Fibroblast of lung (primary cell): ENCODE data around the gene ZNF511. TPM values are rescaled to one million over a fixed set of nuclear protein-coding genes. Genes with fewer than 3 reads are reported as not detected.

Source experiments
- DNase-seq, 2 donors: peaks; one replicate each; pipeline versions ENCODE4 v3.0.0 to v3.0.0-alpha.2; 2010; ENCODE audit warnings: low read depth in 2 of 2
- H2AFZ ChIP-seq: 2 replicates; pipeline ENCODE4 v1.5.1; 2012; ENCODE audit warnings: low read length, control low read depth, inconsistent platforms
- H3K27ac ChIP-seq: 2 replicates; pipeline ENCODE4 v1.5.1; 2011; ENCODE audit warnings: low read length, control low read depth; ENCODE audit not compliant: insufficient read depth
- H3K27me3 ChIP-seq: 2 replicates; pipeline ENCODE4 v1.5.1; 2011; ENCODE audit warnings: mild to moderate bottlenecking, low read length; ENCODE audit not compliant: control insufficient read depth, insufficient read depth
- H3K36me3 ChIP-seq: 2 replicates; pipeline ENCODE4 v1.5.1; 2011; ENCODE audit warnings: low read length; ENCODE audit not compliant: control insufficient read depth, insufficient read depth
- H3K4me1 ChIP-seq: 2 replicates; pipeline ENCODE4 v1.5.1; 2011; ENCODE audit warnings: low read length; ENCODE audit not compliant: control insufficient read depth, insufficient read depth; ENCODE audit errors: extremely low read depth
- H3K4me2 ChIP-seq: 2 replicates; pipeline ENCODE4 v1.5.1; 2011; ENCODE audit warnings: low read length, control low read depth; ENCODE audit not compliant: insufficient read depth; ENCODE audit errors: extremely low read depth
- H3K4me3 ChIP-seq, 4 experiments: fragments of 200-600 bp in 1 of 4; sonication (generic) in 1 of 4; replicated peaks in 1 of 4; 2 replicates each; pipeline ENCODE4 v1.5.1; 2011 to 2016; ENCODE audit warnings: low read length in 4 of 4, low read depth in 3 of 4, mild to moderate bottlenecking in 3 of 4, control low read depth in 2 of 4, inconsistent platforms in 1 of 4, mixed read lengths in 1 of 4; ENCODE audit not compliant: insufficient read depth in 1 of 4; ENCODE audit errors: control extremely low read depth in 1 of 4
- H3K79me2 ChIP-seq: 2 replicates; pipeline ENCODE4 v1.5.1; 2012; ENCODE audit warnings: mild to moderate bottlenecking, low read length, inconsistent platforms; ENCODE audit not compliant: control insufficient read depth, insufficient read depth
- H3K9ac ChIP-seq: 2 replicates; pipeline ENCODE4 v1.5.1; 2011; ENCODE audit warnings: mild to moderate bottlenecking, low read length, control low read depth; ENCODE audit not compliant: insufficient read depth
- H3K9me3 ChIP-seq: 2 replicates; pipeline ENCODE4 v1.5.1; 2012; ENCODE audit warnings: low read depth, low read length; ENCODE audit not compliant: control insufficient read depth, insufficient read depth
- H4K20me1 ChIP-seq: 2 replicates; pipeline ENCODE4 v1.5.1; 2011; ENCODE audit warnings: low read length; ENCODE audit not compliant: control insufficient read depth, insufficient read depth; ENCODE audit errors: extremely low read depth
- EZH2 ChIP-seq: IDR thresholded peaks from 2 replicates; pipeline ENCODE4 v1.5.1; 2012; ENCODE audit warnings: low read length, control low read depth, mild to moderate bottlenecking; ENCODE audit errors: missing control alignments
- polyA plus RNA-seq, 2 donors: library from polyadenylated mRNA; depleted of rRNA in 1 of 2; stranded (reverse) in 1 of 2; unstranded in 1 of 2; fragments of >200 nt; gene quantifications; 2 replicates each; pipeline ENCODE4 v1.2.1, GENCODE V29; 2011 to 2012; ENCODE audit warnings: missing spikeins in 1 of 2
- total RNA-seq: library from RNA; depleted of rRNA; stranded (reverse); fragments of >200 nt; gene quantifications from 2 replicates; pipeline ENCODE4 v1.2.1, GENCODE V29; 2014
- TF ChIP-seq, protein P1 (sequence below), 2 donors: IDR thresholded peaks in 1 of 2; conservative IDR thresholded peaks in 1 of 2; 1 replicate in 1 of 2; 2 replicates in 1 of 2; pipeline ENCODE4 v1.5.1; 2011 to 2012; ENCODE audit warnings: low read length in 2 of 2, control low read depth in 1 of 2, inconsistent platforms in 1 of 2, low read depth in 1 of 2, mild to moderate bottlenecking in 1 of 2

The ZNF511 gene
- total and polyA plus RNA-seq, 2 donors (not counting 1 experiment from before 2014, with no cell fraction given), result 18.5 to 27.7 TPM

GRCh38 chr10:133279326-133280226 is 29.1 kb upstream of the ZNF511 start:
- Histone ChIP-seq H3K9ac (no peak overlapping the region), H3K4me1 (peaks cover 6% of the 10 kb centered on the region), H3K9me3 (no peaks in the 10 kb centered on the region), H3K27ac (no peak overlapping the region), H3K4me2 (no peak overlapping the region), H2AFZ (no peak overlapping the region), H4K20me1 (no peaks in the 10 kb centered on the region), H3K36me3 (peaks cover 20% of the 10 kb centered on the region), H3K79me2 (no peaks in the 10 kb centered on the region), H3K27me3 (no peaks in the 10 kb centered on the region), H3K4me3 (no peak overlapping the region)
- no peak for TF ChIP-seq EZH2
- TF ChIP-seq, protein P1, sequence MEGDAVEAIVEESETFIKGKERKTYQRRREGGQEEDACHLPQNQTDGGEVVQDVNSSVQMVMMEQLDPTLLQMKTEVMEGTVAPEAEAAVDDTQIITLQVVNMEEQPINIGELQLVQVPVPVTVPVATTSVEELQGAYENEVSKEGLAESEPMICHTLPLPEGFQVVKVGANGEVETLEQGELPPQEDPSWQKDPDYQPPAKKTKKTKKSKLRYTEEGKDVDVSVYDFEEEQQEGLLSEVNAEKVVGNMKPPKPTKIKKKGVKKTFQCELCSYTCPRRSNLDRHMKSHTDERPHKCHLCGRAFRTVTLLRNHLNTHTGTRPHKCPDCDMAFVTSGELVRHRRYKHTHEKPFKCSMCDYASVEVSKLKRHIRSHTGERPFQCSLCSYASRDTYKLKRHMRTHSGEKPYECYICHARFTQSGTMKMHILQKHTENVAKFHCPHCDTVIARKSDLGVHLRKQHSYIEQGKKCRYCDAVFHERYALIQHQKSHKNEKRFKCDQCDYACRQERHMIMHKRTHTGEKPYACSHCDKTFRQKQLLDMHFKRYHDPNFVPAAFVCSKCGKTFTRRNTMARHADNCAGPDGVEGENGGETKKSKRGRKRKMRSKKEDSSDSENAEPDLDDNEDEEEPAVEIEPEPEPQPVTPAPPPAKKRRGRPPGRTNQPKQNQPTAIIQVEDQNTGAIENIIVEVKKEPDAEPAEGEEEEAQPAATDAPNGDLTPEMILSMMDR (conservative IDR thresholded peaks at IDR 0.05 in 1 of 2, IDR thresholded peaks at IDR 0.05 in 1 of 2; ENCODE audit: low read depth in 1 of 2, low read length in 2 of 2), result no peak
- DNase-seq, result no peak

GRCh38 chr10:133280391-133281059 is 28.2 kb upstream of the ZNF511 start:
- DNase-seq, result no peak
- no peak for TF ChIP-seq EZH2
- TF ChIP-seq, protein P1 (conservative IDR thresholded peaks at IDR 0.05 in 1 of 2, IDR thresholded peaks at IDR 0.05 in 1 of 2; ENCODE audit: low read depth in 1 of 2, low read length in 2 of 2), result no peak
- Histone ChIP-seq H3K9me3 (no peaks in the 10 kb centered on the region), H3K36me3 (peaks cover 28% of the 10 kb centered on the region), H3K4me2 (no peak overlapping the region), H3K27me3 (no peaks in the 10 kb centered on the region), H3K4me1 (peaks cover 6% of the 10 kb centered on the region), H4K20me1 (no peaks in the 10 kb centered on the region), H3K79me2 (no peaks in the 10 kb centered on the region), H3K27ac (no peak overlapping the region), H3K4me3 (no peak overlapping the region), H2AFZ (no peak overlapping the region), H3K9ac (no peak overlapping the region)

DNA sequence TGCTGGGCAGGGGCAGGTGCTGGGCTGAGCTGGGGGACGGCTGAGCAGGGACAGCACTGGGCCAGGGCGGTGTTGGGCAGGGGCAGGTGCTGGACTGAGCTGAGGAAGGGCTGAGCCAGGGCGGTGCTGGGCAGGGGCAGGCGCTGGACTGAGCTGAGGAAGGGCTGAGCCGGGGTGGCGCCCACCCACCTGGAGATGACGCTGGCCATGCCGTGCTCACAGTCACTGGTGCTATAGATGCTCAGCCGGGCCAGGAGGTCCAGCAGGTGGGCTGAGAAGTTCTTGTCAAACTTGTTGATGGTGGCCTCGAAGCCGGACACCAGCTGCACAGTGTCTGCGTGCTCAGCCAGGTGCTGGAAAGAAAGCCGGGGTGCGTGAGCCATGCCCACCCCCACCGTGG is 27.6 kb upstream of the ZNF511 start:
- DNase-seq, result no peak
- H3K27me3 ChIP-seq, result no peaks in the 10 kb centered on the region
- no peak overlapping the region for H2AFZ ChIP-seq
- no peaks in the 10 kb centered on the region for H4K20me1 ChIP-seq
- H3K9ac ChIP-seq, result no peak overlapping the region
- H3K27ac ChIP-seq, result no peak overlapping the region
- H3K4me2 ChIP-seq, result no peak overlapping the region
- TF ChIP-seq EZH2, result no peak
- TF ChIP-seq, protein P1 (conservative IDR thresholded peaks at IDR 0.05 in 1 of 2, IDR thresholded peaks at IDR 0.05 in 1 of 2; ENCODE audit: low read depth in 1 of 2, low read length in 2 of 2), result no peak
- H3K79me2 ChIP-seq, result no peaks in the 10 kb centered on the region
- peaks cover 6% of the 10 kb centered on the region for H3K4me1 ChIP-seq
- peaks cover 30% of the 10 kb centered on the region for H3K36me3 ChIP-seq
- no peaks in the 10 kb centered on the region for H3K9me3 ChIP-seq
- no peak overlapping the region for H3K4me3 ChIP-seq
